HFF-Myc (cell line): ENCODE data around the gene P2RY2.

ENCODE experiments used
- DNase-seq: peaks from one replicate; pipeline ENCODE4 v3.0.0-alpha.2; 2011; ENCODE audit warnings: low read depth; ENCODE audit errors: extremely low read depth
- H3K4me3 ChIP-seq: replicated peaks from 2 replicates; pipeline ENCODE4 v1.5.1; 2011; ENCODE audit warnings: low read depth, mild to moderate bottlenecking, control low read depth, low read length
- TF ChIP-seq, protein P1 (sequence below): IDR thresholded peaks from 2 replicates; pipeline ENCODE4 v1.5.1; 2012; ENCODE audit warnings: mild to moderate bottlenecking, low read depth, low read length, control low read depth; ENCODE audit errors: missing control alignments

The P2RY2 gene

GRCh38 chr11:73243093-73243485, 25.0 kb downstream of the P2RY2 start:
- TF ChIP-seq, protein P1, sequence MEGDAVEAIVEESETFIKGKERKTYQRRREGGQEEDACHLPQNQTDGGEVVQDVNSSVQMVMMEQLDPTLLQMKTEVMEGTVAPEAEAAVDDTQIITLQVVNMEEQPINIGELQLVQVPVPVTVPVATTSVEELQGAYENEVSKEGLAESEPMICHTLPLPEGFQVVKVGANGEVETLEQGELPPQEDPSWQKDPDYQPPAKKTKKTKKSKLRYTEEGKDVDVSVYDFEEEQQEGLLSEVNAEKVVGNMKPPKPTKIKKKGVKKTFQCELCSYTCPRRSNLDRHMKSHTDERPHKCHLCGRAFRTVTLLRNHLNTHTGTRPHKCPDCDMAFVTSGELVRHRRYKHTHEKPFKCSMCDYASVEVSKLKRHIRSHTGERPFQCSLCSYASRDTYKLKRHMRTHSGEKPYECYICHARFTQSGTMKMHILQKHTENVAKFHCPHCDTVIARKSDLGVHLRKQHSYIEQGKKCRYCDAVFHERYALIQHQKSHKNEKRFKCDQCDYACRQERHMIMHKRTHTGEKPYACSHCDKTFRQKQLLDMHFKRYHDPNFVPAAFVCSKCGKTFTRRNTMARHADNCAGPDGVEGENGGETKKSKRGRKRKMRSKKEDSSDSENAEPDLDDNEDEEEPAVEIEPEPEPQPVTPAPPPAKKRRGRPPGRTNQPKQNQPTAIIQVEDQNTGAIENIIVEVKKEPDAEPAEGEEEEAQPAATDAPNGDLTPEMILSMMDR: no peak
- no peak overlapping the region for H3K4me3 ChIP-seq
- no peak for DNase-seq

GRCh38 chr11:73244589-73245240, 26.6 kb downstream of the P2RY2 start:
- H3K4me3 ChIP-seq: no peak overlapping the region
- no peak for DNase-seq
- TF ChIP-seq, protein P1: no peak

DNA sequence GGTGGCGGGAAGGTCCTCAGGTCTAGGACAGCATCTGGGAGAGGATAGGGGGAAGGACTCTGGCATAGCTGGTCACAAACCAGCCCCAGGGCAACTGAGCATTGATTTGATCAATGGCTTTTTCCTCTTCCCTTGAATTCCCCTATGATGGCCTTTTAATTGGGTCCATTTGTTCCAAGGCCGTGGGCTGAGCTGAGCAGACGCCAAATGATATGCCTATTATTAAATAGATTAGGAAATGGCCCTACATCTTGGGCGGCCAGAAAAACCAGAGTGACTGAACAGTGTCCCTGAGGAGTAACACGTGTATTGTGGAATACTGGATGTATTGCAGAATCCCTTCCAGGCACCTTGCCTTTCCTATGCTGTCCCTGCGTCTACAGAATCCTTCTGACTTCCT, 27.4 kb downstream of the P2RY2 start:
- no peak overlapping the region for H3K4me3 ChIP-seq
- TF ChIP-seq, protein P1: no peak
- no peak for DNase-seq

DNA sequence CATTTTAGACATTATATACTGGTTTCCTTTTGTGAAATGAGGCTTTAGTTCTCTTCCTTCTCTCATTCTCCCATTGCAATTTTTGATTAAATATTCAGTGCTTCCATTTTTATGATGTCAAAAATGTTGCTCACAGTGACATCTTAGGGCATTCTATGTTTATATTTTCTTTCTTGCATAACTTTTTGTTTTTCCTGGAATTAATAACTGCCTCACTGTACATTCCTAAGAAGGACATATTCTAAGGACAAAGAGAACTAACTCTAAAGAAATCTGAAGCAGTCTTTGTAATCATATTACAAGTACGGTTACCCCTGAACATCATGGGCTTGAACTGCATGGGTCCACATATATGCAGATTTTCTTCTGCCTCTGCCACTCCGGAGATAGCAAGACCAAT, 28.2 kb downstream of the P2RY2 start:
- TF ChIP-seq, protein P1: no peak
- no peak overlapping the region for H3K4me3 ChIP-seq
- DNase-seq: no peak

GRCh38 chr11:73248526-73249185, 30.6 kb downstream of the P2RY2 start:
- TF ChIP-seq, protein P1: no peak
- H3K4me3 ChIP-seq: no peak overlapping the region
- DNase-seq: no peak

GRCh38 chr11:73249304-73249703, 31.2 kb downstream of the P2RY2 start:
- no peak for DNase-seq
- TF ChIP-seq, protein P1: no peak
- no peak overlapping the region for H3K4me3 ChIP-seq
